IPS-18c (cell line): ENCODE data around the gene KMT2E.
"Not testable (repeated sequence)": the region's sequence is repeated elsewhere in the genome, so short reads cannot be mapped to it uniquely, and the experiment has no call there.

Experiments used
- H3K4me3 ChIP-seq: 2 replicates; pipeline ENCODE4 v1.7.0; 2013; ENCODE audit warnings: low read depth, mild to moderate bottlenecking, low read length, moderate library complexity; ENCODE audit not compliant: insufficient read depth
- H3K9me3 ChIP-seq: one replicate; pipeline ENCODE4 v1.6.1; 2013; ENCODE audit warnings: mild to moderate bottlenecking, low read length, moderate library complexity; ENCODE audit not compliant: control insufficient read depth, insufficient read depth

The KMT2E gene

GRCh38 chr7:104980440-104980839 is 33.6 kb upstream of the KMT2E start:
- Histone ChIP-seq H3K9me3 (no peaks in the 10 kb centered on the region), H3K4me3 (no peak overlapping the region)

- H3K4me3 ChIP-seq, result no peak overlapping the region
- H3K9me3 ChIP-seq, result no peaks in the 10 kb centered on the region
Measured at GRCh38 chr7:104980841-104981671, 32.9 kb upstream of the KMT2E start.

DNA sequence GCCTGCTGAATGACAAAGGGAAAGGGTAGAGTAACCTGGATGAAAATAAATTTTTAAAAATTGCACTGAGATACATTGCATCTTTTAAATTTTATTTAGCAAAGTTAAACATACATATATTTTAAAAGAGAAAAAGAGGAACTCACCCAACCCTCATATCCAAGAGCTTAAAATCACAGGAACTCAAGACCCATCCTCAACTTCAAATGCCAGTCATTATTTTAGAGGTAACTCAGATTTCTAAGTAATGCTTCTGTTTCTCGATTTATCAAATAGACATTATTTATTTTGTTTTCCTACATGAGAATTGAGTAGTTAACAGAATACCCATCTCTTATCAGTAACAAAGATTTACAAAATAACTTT is 32.4 kb upstream of the KMT2E start:
- Histone ChIP-seq H3K9me3 (no peaks in the 10 kb centered on the region), H3K4me3 (no peak overlapping the region)

DNA sequence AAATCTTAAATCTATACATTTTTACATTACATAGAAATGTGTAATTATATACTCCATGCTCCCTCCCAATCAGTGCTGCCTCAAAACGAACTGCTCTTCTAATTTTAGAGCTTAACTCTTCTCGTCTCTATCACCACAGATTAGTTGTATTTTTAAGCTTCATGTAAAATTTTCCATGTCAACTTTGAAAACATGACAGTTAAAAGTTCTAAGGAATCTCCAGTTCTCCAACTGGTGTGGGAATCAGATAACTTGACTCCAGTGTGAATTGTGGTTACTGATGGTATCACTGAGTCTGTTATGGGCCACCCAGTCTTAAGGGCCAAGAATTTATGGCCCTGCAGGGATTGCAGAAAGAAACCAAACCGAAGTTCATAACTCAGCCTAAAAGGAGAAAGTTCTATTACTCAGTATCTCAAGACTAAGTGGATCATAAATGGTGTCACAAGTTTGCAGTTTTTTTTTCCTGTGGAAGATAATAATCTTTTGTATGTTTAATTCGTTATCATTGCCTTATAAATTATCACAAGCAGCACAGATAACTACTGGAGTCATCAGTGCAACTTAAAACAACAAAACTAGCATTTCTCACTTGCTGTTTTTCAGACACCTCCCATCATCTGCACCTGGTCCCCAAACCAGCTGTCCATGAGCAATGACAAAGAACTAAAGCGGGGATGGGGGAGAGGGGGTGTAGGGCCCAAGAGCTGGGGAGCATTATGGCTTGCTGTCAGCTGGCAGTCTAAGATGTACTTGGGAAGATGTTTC is 31.5 kb upstream of the KMT2E start:
- H3K9me3 ChIP-seq, result no peaks in the 10 kb centered on the region
- H3K4me3 ChIP-seq, result peak overlapping the region; percentile 89; the same call in 1 of the 2 replicates

- peak overlapping the region; percentile 89 for H3K4me3 ChIP-seq
- H3K9me3 ChIP-seq, result no peaks in the 10 kb centered on the region
Measured at GRCh38 chr7:104983076-104983577, 30.9 kb upstream of the KMT2E start.

- no peaks in the 10 kb centered on the region for H3K9me3 ChIP-seq
Measured at GRCh38 chr7:104983578-104984539, 30.1 kb upstream of the KMT2E start.

DNA sequence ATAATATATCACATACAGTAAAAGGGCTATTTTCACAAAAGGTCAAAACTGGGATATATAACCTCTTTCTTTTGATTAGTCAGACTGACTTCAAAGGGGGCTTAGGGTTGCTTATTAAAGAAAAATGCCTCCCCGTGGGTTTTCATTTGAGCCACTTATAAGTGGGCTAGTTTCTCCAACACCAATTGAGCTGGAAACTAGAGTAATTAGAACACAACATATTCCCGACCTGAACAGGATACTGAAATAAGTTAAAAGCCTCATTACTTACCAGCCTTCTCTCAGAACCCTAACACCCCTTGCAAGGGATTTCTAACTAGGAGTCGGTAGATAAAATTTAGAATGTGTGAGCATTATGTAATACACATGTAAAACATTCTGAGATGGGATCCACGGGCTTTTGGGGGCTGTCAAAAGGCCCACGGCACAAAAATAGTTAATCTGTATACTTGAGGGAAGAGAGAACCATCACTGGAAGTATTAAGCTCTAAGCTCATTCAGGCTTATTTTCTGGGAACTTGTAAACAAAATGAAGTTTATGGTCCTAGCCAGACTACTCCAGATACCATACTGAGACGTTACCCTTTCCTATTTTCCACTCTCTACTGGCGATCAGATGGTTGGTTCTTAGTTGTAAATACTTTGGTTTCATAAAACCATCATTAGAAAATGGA is 29.3 kb upstream of the KMT2E start:
- Histone ChIP-seq H3K9me3 (no peaks in the 10 kb centered on the region), H3K4me3 (peak overlapping the region; percentile 89)

More at GRCh38 chr7:104983578-104984539, 30.1 kb upstream of the KMT2E start:
- H3K4me3 ChIP-seq, result peak overlapping the region; percentile 89

DNA sequence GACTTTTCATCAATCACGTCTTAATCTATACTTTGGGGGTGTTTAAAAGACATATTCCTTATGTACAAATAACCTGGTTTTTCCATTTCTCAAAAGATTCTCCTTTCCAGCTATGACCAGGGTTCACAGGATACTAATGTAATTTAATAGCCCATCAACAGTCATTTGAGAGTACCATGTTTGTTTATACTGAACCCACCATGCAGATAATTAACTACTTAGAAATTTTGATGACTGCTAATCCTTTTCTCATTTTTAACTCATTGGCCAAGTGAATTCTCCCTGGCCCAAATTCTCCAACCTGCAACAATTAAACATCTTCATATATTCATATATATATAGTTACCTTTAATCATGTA is 28.8 kb upstream of the KMT2E start:
- no peak overlapping the region for H3K4me3 ChIP-seq

GRCh38 chr7:104986628-104987259 is 27.3 kb upstream of the KMT2E start:
- H3K4me3 ChIP-seq, result no peak overlapping the region
- H3K9me3 ChIP-seq, result no peaks in the 10 kb centered on the region

More for the DNA sequence above, 28.8 kb upstream of the KMT2E start:
- H3K9me3 ChIP-seq, result no peaks in the 10 kb centered on the region

- H3K4me3 ChIP-seq, H3K9me3 ChIP-seq: not testable (repeated sequence)
Measured at GRCh38 chr7:104987403-104987802, 26.6 kb upstream of the KMT2E start.

GRCh38 chr7:104990983-104991382 is 23.0 kb upstream of the KMT2E start:
- H3K4me3 ChIP-seq, result no peak overlapping the region
- H3K9me3 ChIP-seq, result no peaks in the 10 kb centered on the region

GRCh38 chr7:104992306-104992705 is 21.7 kb upstream of the KMT2E start:
- no peaks in the 10 kb centered on the region for H3K9me3 ChIP-seq
- H3K4me3 ChIP-seq, result no peak overlapping the region

DNA sequence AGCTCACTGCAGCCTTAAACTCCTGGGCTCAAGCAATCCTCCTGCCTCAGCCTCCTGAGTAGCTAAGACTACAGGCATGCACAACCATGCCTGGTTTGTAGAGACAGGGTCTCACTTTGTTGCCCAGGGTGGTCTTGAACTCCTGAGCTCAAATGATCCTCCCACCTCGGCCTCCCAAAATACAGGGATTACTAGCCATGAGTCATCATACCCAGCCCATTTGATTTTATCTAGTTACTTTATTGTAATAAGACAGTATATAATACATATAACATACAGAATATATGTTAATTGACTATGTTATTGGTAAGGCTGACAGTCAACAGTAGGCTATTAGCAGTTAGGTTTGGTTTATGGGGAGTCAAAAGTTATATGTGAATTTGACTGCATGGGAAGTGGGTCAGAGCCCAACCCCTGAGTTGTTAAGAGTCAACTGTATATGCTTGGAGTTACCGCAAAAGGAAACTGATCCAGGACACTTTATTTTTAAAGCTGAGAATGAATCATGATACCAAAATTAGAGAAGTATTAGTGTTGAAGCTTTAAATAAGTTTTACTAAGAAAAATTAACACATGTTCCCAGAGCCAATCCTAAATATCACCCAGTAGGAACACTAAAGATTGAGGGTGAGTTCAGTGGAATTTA is 20.7 kb upstream of the KMT2E start:
- Histone ChIP-seq H3K9me3 (no peaks in the 10 kb centered on the region), H3K4me3 (no peak overlapping the region)

DNA sequence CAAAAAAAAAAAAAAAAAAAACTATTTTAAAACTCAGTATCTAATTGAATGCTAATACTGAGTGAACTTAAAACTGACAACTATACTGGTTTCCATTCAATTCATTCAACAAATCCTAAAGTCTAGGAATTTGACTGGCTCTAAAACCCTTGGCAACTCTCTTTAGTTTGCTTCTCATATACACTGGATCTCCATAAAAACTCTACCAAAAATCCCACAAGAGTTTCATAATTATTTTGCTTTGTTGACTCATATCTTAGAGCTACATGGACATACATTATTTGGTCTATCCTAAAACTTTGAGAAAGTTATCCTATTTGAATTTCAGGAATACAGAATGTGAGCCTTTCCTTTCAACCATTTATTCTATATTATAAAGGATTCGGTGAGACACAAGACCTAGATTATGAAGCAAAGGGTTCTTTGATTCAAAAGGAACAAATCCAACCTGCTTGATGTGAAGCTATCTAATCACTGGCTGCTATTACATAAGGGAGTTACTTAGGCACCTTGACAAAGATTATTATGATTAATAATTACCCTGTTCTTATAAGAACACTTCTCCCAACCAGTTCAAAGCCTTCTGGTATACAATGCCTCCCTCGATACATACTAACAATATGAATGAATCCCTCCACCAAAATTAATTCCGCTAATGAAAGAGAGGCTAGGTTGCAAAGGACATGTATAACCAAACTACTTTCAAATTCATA is 15.8 kb upstream of the KMT2E start:
- H3K9me3 ChIP-seq, result no peaks in the 10 kb centered on the region
- no peak overlapping the region for H3K4me3 ChIP-seq

- no peaks in the 10 kb centered on the region for H3K9me3 ChIP-seq
Measured at GRCh38 chr7:105000200-105000599, 13.8 kb upstream of the KMT2E start.

More at GRCh38 chr7:105000200-105000599, 13.8 kb upstream of the KMT2E start:
- no peak overlapping the region for H3K4me3 ChIP-seq
